ENCODE measurements around the gene STPG3.
A peak's percentile ranks its signal among the peaks of the same experiment; 100 is the strongest.

STPG3 gene

GRCh38 chr9:137298401-137299202, 47.5 kb downstream of the STPG3 start:
- TF ChIP-seq CTCF (IDR thresholded peaks at IDR 0.05; ENCODE audit: insufficient read depth, low read depth, low read length, missing control alignments) = no peak
- no peak for DNase-seq (ENCODE audit: low read depth)
- no peak overlapping the region for H3K4me3 ChIP-seq (ENCODE audit: low read depth, low read length)

DNA sequence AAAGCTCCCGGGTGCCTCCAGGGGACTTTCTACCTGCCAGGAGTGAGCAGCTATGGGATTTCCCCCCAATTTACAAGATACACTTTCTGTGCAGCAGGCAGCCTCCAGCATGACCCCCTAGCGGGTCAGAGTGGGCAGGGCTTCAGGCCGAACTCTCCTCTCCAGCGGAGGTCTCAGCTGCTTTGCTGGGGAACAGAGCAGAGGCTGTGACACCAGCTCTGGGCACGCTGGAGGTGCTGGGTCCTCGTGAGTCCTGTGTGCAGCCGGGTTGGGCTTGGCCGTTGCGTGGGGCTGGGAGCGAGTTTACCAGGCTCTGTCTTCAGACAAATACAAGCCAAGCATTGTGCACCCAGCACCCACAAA, 48.1 kb downstream of the STPG3 start:
- TF ChIP-seq CTCF (IDR thresholded peaks at IDR 0.05; ENCODE audit: insufficient read depth, low read depth, low read length, missing control alignments) = no peak
- H3K4me3 ChIP-seq (ENCODE audit: low read depth, low read length) = no peak overlapping the region
- peak; percentile 46 for DNase-seq (ENCODE audit: low read depth)

DNA sequence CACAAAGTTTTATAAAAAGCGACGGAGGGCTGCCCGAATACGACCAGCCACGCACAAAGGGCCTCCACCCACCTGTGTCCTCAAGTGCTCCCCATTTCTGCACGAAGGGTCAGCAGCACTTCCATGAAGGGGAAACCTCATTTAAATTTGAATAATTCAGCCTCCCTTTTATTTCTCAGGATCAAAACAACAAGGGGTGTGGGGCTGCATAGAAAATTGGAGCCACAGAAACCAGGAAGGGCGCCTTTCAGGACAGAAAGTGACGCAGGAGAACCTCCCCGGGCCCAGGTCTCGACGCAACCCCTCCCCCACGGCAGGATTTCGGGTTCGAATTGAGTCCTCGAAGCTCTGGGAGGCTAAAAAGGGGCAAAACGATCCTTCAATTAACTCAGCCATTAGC, 48.9 kb downstream of the STPG3 start:
- no peak for TF ChIP-seq CTCF (IDR thresholded peaks at IDR 0.05; ENCODE audit: insufficient read depth, low read depth, low read length, missing control alignments)
- no peak overlapping the region for H3K4me3 ChIP-seq (ENCODE audit: low read depth, low read length)
- DNase-seq (ENCODE audit: low read depth) = no peak

GRCh38 chr9:137300567-137301080, 49.5 kb downstream of the STPG3 start:
- no peak for TF ChIP-seq CTCF (IDR thresholded peaks at IDR 0.05; ENCODE audit: insufficient read depth, low read depth, low read length, missing control alignments)
- no peak for DNase-seq (ENCODE audit: low read depth)
- peak overlapping the region; percentile 29 for H3K4me3 ChIP-seq (ENCODE audit: low read depth, low read length)

GRCh38 chr9:137301081-137301947, 50.2 kb downstream of the STPG3 start:
- H3K4me3 ChIP-seq (ENCODE audit: low read depth, low read length) = peak overlapping the region; percentile 39
- peak; percentile 58 for DNase-seq (ENCODE audit: low read depth)
- no peak for TF ChIP-seq CTCF (IDR thresholded peaks at IDR 0.05; ENCODE audit: insufficient read depth, low read depth, low read length, missing control alignments)

DNA sequence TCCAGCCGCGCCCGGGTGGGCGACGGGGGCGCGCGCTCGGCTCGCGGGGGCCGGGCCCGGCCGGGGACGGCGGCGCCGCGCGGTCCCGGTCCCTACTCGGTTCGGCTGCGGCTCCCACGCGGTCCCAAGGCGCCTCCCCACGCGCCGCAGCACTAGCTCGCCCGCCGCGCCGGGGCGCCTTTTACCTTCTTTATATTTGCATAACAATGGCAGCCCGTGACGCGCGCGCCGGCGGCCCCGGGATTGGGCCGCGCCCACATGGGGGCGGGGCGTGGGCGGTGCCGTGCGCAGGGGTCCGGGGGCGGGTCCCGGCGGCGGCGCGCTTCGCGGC, 51.0 kb downstream of the STPG3 start, which contains the start of gene NRARP:
NRARP (minus strand) TSS at position 154 of the 331 bp plus-strand sequence. CDS start 343 bp downstream, outside the sequence.
- peak; percentile 90 for DNase-seq (ENCODE audit: low read depth)
- no peak for TF ChIP-seq CTCF (IDR thresholded peaks at IDR 0.05; ENCODE audit: insufficient read depth, low read depth, low read length, missing control alignments)
- H3K4me3 ChIP-seq (ENCODE audit: low read depth, low read length) = peak within 1 kb of the TSS; percentile 39
